ENCODE data around the gene THYN1.

The THYN1 gene

GRCh38 chr11:134261626-134262488 is 8.7 kb upstream of the THYN1 start:
- H3K36me3 ChIP-seq (replicated peaks; ENCODE audit: low read depth, low read length), result peaks cover 30% of the 10 kb centered on the region
- H4K20me1 ChIP-seq (ENCODE audit: insufficient read depth, low read length), result peaks cover 17% of the 10 kb centered on the region
- no peak overlapping the region for H3K4me2 ChIP-seq (ENCODE audit: low read length)
- no peak overlapping the region for H3K27ac ChIP-seq (ENCODE audit: low read length)
- H3K27me3 ChIP-seq (ENCODE audit: low read depth, low read length), result no peaks in the 10 kb centered on the region
- H3K4me1 ChIP-seq (ENCODE audit: low read length), result peaks cover 10% of the 10 kb centered on the region
- no peak overlapping the region for H2AFZ ChIP-seq (ENCODE audit: low read depth, low read length)
- H3K79me2 ChIP-seq (ENCODE audit: low read length), result no peaks in the 10 kb centered on the region
- H3K4me3 ChIP-seq (ENCODE audit: low read length), result no peak overlapping the region
- no peak overlapping the region for H3K9ac ChIP-seq (ENCODE audit: low read length)
- TF ChIP-seq EZH2phosphoT487 (IDR thresholded peaks at IDR 0.05; ENCODE audit: low read depth), result no peak
- TF ChIP-seq, protein P1, sequence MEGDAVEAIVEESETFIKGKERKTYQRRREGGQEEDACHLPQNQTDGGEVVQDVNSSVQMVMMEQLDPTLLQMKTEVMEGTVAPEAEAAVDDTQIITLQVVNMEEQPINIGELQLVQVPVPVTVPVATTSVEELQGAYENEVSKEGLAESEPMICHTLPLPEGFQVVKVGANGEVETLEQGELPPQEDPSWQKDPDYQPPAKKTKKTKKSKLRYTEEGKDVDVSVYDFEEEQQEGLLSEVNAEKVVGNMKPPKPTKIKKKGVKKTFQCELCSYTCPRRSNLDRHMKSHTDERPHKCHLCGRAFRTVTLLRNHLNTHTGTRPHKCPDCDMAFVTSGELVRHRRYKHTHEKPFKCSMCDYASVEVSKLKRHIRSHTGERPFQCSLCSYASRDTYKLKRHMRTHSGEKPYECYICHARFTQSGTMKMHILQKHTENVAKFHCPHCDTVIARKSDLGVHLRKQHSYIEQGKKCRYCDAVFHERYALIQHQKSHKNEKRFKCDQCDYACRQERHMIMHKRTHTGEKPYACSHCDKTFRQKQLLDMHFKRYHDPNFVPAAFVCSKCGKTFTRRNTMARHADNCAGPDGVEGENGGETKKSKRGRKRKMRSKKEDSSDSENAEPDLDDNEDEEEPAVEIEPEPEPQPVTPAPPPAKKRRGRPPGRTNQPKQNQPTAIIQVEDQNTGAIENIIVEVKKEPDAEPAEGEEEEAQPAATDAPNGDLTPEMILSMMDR (IDR thresholded peaks at IDR 0.05; ENCODE audit: low read depth, low read length), result peak; percentile 59
- no peaks in the 10 kb centered on the region for H3K9me3 ChIP-seq (ENCODE audit: insufficient read depth, low read length)

DNA sequence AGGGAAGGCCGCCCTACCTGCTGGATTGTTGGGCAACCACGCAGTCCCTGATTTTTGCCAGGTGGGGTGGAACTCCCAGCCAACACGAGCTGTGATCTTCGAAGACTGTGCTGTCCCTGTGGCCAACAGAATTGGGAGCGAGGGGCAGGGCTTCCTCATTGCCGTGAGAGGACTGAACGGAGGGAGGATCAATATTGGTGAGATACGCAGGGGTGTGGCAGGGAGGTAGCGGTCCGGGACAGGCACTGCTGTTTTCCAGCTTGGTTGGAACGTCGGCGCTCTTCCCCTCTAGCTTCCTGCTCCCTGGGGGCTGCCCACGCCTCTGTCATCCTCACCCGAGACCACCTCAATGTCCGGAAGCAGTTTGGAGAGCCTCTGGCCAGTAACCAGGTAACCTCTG is 7.8 kb upstream of the THYN1 start:
- H3K27me3 ChIP-seq (ENCODE audit: low read depth, low read length), result no peaks in the 10 kb centered on the region
- no peak overlapping the region for H2AFZ ChIP-seq (ENCODE audit: low read depth, low read length)
- no peaks in the 10 kb centered on the region for H3K79me2 ChIP-seq (ENCODE audit: low read length)
- H3K4me3 ChIP-seq (ENCODE audit: low read length), result no peak overlapping the region
- TF ChIP-seq, protein P1 (IDR thresholded peaks at IDR 0.05; ENCODE audit: low read depth, low read length), result no peak
- TF ChIP-seq EZH2phosphoT487 (IDR thresholded peaks at IDR 0.05; ENCODE audit: low read depth), result no peak
- peak overlapping the region; percentile 42 for H3K4me2 ChIP-seq (ENCODE audit: low read length)
- peaks cover 17% of the 10 kb centered on the region for H4K20me1 ChIP-seq (ENCODE audit: insufficient read depth, low read length)
- H3K9me3 ChIP-seq (ENCODE audit: insufficient read depth, low read length), result no peaks in the 10 kb centered on the region
- H3K9ac ChIP-seq (ENCODE audit: low read length), result no peak overlapping the region
- peaks cover 30% of the 10 kb centered on the region for H3K36me3 ChIP-seq (replicated peaks; ENCODE audit: low read depth, low read length)
- H3K4me1 ChIP-seq (ENCODE audit: low read length), result peaks cover 10% of the 10 kb centered on the region
- no peak overlapping the region for H3K27ac ChIP-seq (ENCODE audit: low read length)

GRCh38 chr11:134260503-134260902 is 7.4 kb upstream of the THYN1 start:
- H3K4me2 ChIP-seq (ENCODE audit: low read length), result peak overlapping the region; percentile 42
- H3K4me1 ChIP-seq (ENCODE audit: low read length), result peaks cover 10% of the 10 kb centered on the region
- no peak overlapping the region for H3K27ac ChIP-seq (ENCODE audit: low read length)
- TF ChIP-seq, protein P1 (IDR thresholded peaks at IDR 0.05; ENCODE audit: low read depth, low read length), result no peak
- no peak for TF ChIP-seq EZH2phosphoT487 (IDR thresholded peaks at IDR 0.05; ENCODE audit: low read depth)
- no peaks in the 10 kb centered on the region for H3K27me3 ChIP-seq (ENCODE audit: low read depth, low read length)
- no peak overlapping the region for H2AFZ ChIP-seq (ENCODE audit: low read depth, low read length)
- H3K9ac ChIP-seq (ENCODE audit: low read length), result no peak overlapping the region
- H4K20me1 ChIP-seq (ENCODE audit: insufficient read depth, low read length), result peaks cover 17% of the 10 kb centered on the region
- no peaks in the 10 kb centered on the region for H3K79me2 ChIP-seq (ENCODE audit: low read length)
- H3K9me3 ChIP-seq (ENCODE audit: insufficient read depth, low read length), result no peaks in the 10 kb centered on the region
- H3K36me3 ChIP-seq (replicated peaks; ENCODE audit: low read depth, low read length), result peaks cover 30% of the 10 kb centered on the region
- no peak overlapping the region for H3K4me3 ChIP-seq (ENCODE audit: low read length)

DNA sequence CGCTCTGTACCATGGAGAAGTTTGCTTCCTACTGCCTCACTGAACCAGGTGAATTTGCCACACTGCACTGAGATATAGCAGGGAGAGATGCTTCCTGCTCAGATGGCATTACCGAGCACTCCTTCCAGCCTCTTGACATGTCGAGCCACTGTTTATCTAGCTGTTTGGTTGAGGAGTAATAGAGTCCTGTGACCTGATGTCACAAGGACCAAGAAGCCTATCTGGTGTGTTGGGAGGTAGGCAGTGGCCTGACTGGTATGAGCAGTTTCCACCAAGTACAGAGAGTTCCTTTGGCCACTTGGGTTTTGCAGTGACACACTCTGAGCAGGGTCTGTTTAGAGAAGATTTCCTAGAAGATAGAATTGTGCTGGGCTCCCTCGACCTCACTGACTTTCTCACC is 5.4 kb upstream of the THYN1 start:
- no peak overlapping the region for H3K4me3 ChIP-seq (ENCODE audit: low read length)
- peaks cover 17% of the 10 kb centered on the region for H4K20me1 ChIP-seq (ENCODE audit: insufficient read depth, low read length)
- TF ChIP-seq, protein P1 (IDR thresholded peaks at IDR 0.05; ENCODE audit: low read depth, low read length), result no peak
- TF ChIP-seq EZH2phosphoT487 (IDR thresholded peaks at IDR 0.05; ENCODE audit: low read depth), result no peak
- H3K4me1 ChIP-seq (ENCODE audit: low read length), result peaks cover 15% of the 10 kb centered on the region
- no peaks in the 10 kb centered on the region for H3K27me3 ChIP-seq (ENCODE audit: low read depth, low read length)
- H3K36me3 ChIP-seq (replicated peaks; ENCODE audit: low read depth, low read length), result peaks cover 30% of the 10 kb centered on the region
- H3K4me2 ChIP-seq (ENCODE audit: low read length), result no peak overlapping the region
- H3K79me2 ChIP-seq (ENCODE audit: low read length), result peaks cover 5% of the 10 kb centered on the region
- no peaks in the 10 kb centered on the region for H3K9me3 ChIP-seq (ENCODE audit: insufficient read depth, low read length)
- no peak overlapping the region for H2AFZ ChIP-seq (ENCODE audit: low read depth, low read length)
- H3K9ac ChIP-seq (ENCODE audit: low read length), result no peak overlapping the region
- H3K27ac ChIP-seq (ENCODE audit: low read length), result no peak overlapping the region
